Stimulated activated CD8-positive, alpha-beta memory T cell treated with anti-CD3 and anti-CD28 coated beads, Interleukin-7, amount 100 ng/mL, for 48 hours (primary cell): Measurements from ENCODE around the gene ZNF585A.
"Not testable (repeated sequence)": the region's sequence is repeated elsewhere in the genome, so short reads cannot be mapped to it uniquely, and the experiment has no call there.

Experiments used
- DNase-seq, 2 donors: peaks; one replicate each; pipeline ENCODE4 v3.0.0-alpha.2; 2020; ENCODE audit warnings: low read depth in 1 of 2; ENCODE audit errors: extremely low read depth in 1 of 2

The ZNF585A gene

DNA sequence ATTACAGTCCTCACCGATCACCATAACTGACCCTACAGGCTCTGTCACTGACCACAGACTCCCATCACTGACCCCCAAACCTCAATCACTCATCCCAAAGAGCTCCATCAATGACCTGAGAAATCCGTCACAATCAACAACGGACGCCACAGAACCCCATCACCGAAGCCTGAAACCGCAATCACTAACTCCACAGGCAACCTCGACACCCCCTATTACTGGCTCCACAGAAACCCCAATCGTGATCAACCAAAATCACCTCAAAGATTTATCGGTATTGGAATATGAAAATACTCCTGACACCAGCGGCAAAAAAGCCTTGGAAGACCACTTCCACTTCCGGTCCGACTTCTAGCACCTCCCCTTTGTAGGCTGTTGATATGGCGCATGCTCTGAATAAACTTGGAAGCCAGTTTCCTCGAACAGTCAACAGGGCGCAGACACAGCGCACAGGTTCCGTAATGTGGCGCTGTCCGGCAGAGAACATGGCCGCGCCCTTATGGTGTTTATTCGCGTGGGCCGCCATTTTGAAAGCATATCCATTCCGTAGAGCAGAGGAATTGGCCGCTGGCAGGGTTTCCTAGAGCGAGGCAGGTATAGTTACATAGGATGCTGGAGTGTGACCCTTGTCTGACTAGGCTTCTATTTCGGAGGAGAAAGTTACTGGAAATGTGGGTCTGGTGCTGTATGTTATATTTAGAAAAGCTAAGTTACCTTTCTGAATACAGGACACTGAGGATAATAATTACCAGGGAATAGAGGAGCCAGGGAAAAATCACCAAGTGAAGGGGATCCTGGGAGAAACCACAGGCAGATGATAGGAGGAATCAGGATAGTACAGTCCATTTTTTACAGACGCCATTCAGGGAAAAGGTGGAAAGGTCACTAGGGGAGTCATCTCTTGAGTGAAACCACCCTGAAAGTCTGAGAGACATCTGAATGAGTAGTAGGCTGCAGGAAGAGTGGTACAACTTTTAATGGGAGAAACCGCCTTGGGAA is at the start of gene ZNF585A:
ZNF585A (minus strand) TSS at position 328 of the 999 bp plus-strand sequence. CDS start 2,785 bp downstream, outside the sequence.
- DNase-seq: peak; percentile 75 to 84

DNA sequence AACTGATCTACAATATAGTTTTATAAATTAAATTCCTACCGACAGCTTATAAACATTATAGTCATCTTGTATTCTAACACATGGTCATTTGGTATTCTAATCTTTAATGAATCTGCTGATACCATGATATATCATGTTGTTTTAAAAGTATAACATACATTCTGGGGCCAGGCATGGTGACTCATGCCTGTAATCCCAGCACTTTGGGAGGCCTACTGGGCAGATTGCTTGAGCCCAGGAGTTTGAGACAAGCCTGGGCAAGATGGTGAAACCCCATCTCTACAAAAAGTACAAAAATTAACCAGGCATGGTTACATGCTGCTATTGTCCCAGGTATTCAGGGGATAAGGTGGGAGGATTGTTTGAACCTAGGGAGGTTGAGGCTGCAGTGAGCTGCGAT is 48.6 kb upstream of the ZNF585A start:
- no peak for DNase-seq

DNA sequence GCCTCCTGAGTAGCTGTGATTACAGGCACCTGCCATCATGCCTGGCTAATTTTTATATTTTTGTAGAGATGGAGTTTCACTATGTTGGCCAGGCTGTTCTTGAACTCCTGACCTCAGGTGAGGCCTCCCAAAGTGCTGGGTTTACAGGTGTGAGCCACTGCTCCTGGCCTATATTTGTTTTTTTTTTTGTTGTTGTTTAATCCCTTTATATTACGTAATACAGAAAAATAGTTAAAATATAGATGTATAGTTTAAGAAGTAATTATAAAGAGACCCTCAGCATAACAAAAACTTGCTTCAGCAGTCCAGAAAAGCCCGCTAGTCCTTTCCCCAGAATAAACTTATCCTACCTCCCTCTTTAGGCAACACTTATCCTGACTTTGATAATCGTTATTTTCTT is 47.9 kb upstream of the ZNF585A start:
- no peak for DNase-seq

DNA sequence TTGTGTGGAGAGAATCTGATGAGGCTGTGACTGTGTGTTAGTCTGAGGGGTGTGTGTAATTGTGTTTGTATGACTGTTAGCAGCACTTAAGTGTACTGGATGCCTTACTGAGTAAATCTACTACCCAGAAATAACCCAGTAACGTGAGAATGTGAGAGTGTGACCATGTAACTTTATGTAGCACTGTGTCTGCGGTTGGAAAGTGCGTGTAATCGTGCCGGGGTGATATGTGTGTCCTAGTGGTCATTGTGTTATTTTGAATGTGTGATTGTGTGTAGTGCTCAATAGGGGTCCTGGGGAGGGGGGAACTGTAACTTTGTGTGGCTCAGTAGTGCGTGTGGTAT is 46.1 kb upstream of the ZNF585A start:
- DNase-seq: no peak

DNA sequence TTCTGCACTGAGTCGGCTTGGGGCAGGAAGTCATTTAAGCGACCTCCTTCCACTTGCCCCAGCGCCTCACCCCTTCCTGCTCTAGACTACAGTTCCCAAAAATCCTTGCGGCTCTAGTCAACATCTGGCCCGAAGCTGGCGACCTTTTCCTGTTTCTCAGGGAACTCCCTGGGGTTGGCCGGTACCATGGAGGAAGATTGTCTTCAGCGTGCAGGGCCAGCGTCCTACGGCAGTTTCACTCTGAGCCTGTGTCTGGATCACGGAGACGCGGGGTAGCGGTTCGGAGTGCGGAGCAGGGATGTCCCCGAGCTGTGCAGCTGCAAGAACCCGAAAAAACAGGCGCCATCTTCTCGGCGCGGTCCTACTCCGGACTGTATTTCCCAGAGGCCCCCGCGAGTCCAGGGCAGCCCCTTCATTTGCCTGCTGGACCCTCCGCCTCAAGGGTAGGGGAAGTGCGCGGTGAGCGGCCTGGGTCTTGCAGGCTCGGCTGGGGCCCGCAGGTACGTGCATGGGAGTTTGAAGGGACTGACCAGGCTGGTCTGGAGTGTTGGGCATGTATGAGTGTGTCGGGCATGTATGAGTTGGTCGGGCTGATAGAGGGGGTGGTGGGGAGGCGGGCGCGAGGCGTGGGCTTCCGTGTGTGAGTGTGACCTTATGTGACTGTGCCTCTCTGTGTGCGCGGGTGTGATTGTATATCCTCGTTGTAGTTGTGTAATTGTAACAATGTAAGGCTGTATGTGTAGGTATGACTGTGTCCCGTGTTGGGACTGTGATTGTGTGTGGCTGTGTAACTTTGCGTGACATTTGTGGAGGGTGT is 45.5 kb upstream of the ZNF585A start, which contains the start of gene ZNF383:
ZNF383 (plus strand) TSS at position 440 of the 817 bp plus-strand sequence. CDS start 12,240 bp downstream, outside the sequence.
- DNase-seq: peak; percentile 68 to 83

DNA sequence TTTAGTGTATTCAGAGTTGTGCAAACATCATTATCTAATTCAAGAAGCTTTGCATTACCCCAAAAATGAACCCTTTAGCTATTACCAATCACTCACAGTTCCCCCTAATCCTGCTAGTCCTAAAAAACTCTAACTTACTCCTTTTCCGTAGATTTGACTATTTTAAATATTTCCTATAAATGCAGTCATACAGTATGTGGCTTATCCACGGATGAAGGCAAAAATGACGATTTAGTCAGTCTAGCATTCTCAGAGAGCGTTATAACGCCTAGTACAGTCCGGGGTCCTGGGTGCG is 44.9 kb upstream of the ZNF585A start:
- no peak for DNase-seq

DNA sequence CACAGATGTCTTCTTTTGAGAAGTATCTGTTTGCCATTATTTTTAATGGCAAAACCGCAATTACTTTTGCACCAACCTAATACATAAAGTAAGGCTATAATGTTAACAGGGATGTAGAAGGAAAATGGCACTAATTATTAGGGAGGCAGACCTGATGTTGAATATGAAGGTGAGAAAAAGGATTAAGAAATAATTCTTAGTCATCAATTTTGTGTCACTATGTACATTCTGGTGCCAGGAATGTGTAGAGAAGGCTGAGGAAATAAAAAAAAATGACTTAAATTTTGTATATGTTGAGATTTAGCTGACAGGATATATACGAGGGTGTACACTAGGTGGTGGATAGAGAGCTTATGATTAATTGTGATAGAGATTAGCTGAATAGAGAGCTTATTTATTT is 25.3 kb upstream of the ZNF585A start:
- DNase-seq: no peak

DNA sequence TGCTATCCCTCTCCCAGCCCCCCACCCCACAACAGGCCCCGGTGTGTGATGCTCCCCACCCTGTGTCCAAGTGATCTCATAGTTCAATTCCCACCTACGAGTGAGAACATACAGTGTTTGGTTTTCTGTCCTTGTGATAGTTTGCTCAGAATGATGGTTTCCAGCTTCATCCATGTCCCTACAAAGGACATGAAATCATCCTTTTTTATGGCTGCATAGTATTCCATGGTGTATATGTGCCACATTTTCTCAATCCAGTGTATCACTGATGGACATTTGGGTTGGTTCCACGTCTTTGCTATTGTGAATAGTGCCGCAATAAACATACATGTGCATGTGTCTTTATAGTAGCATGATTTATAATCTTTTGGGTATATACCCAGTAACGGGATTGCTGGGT is 24.6 kb upstream of the ZNF585A start:
- DNase-seq: not testable (repeated sequence)

DNA sequence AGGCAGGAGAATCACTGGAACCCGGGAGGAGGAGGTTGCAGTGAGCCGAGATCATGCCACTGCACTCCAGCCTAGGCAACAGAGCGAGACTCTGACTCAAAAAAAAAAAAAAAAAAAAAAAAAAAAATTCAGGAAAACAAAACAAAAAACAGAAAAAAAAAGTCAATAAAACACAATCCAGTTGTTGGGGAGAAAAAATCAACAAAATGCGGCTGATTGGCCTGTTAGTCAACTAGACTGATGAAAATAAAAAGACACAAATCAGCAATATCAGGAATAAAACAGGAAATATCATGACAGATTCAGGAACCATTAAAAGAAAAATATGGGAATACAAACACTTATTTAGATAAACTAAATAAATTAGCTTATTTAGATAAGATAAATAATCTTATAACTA is 22.8 kb upstream of the ZNF585A start:
- not testable (repeated sequence) for DNase-seq

DNA sequence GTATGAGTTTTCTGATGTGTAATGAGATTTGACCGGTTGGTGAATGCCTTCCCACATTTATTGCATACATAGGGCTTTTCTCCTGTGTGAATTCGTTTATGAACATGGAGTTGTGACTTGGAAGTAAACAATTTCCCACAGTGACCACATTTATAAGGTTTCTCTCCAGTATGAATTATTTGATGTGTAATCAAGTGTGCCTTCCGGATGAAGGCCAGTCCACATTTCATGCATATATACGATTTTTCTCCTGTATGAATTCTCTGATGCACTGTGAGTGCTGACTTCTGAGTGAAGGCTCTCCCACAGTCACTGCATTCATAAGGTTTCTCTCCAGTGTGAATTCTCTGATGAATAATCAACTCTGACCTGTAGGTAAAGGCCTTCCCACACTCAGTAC is 13.6 kb upstream of the ZNF585A start:
- DNase-seq: not testable (repeated sequence)

DNA sequence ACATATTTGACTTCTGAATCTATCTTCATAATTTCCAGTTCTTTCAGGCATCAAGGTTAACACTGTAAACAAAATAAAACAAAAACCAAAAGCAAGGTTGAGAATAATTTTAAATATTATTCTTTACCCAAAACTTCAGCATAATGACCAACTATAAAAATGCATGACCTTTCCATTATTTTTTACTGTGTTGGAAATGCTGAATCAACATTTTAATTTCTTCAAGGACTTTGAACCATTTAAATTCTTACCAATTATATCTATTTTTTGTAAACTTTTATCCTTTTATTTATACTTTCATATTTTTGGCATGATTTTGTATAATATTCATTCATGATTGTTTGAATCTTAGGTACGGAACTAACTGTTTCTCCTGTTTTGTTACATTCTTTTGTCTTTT is 6.9 kb downstream of the ZNF585A start:
- no peak for DNase-seq

DNA sequence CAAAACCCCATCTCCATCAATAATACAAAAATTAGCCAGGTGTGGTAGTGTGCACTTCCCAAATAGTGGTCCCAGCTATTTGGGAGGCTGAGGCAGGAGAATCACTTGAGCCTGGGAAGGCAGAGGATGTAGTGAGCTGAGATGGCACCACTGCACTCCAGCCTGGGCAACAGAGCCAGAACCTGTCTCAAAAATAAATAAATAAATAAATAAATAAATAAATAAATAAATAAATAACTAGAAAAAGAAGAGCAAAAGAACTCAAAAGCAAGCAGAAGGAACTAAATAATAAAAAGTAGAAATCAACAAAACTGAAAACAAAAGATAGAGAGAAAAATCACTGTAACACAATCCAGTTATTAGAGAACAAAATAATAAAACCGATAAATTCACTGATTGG is 12.3 kb downstream of the ZNF585A start:
- DNase-seq: no peak

DNA sequence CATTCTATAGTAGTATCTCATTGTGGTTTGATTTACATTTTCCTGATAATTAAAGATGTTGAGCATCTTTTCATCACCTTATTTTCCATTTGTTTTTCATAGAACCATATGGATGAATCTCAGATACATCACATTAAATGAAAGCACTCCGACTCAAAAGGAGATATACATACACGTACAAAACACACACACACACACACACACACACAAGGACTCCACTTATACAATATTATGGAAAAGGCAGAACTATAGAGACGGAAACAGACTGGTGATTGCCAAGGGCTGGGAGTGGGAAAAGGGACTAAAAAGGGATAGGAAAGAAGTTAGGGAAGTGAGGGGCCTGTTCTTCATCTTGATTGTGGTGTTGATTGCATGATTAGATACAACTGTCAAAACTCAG is 24.3 kb downstream of the ZNF585A start:
- no peak for DNase-seq

DNA sequence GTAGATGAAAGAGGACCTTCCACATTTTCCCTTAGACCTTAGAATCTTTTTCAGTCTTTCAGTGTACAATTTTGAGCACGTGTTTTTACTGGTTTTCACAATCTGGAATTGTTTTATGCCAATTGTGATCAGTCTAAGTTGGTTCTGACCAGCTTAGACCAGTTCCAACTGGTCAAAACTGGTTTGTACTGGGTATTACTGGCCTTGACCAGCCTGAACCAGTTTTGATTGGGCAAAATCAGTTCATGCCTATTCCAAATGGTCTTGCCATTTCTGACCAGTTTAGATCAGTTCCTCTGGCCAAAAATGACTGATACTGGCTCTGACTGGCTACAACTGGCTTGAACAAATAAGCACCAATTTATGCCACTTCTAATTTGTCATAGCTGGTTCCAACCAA is 36.4 kb downstream of the ZNF585A start:
- DNase-seq: no peak

DNA sequence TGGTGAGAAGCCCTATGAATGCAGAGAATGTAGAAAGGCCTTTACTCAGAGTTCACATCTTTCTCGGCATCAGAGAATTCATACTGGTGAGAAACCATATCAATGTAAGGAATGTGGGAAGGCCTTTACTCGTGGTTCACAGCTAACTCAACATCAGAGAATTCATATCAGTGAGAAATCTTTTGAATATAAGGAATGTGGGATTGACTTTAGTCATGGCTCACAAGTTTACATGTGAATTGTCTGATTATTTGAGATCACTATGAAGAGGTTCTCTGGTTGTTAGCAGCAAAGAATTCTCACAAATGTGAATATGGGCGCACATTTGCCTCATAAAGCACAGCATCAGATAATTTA is 43.7 kb downstream of the ZNF585A start:
- DNase-seq: no peak

DNA sequence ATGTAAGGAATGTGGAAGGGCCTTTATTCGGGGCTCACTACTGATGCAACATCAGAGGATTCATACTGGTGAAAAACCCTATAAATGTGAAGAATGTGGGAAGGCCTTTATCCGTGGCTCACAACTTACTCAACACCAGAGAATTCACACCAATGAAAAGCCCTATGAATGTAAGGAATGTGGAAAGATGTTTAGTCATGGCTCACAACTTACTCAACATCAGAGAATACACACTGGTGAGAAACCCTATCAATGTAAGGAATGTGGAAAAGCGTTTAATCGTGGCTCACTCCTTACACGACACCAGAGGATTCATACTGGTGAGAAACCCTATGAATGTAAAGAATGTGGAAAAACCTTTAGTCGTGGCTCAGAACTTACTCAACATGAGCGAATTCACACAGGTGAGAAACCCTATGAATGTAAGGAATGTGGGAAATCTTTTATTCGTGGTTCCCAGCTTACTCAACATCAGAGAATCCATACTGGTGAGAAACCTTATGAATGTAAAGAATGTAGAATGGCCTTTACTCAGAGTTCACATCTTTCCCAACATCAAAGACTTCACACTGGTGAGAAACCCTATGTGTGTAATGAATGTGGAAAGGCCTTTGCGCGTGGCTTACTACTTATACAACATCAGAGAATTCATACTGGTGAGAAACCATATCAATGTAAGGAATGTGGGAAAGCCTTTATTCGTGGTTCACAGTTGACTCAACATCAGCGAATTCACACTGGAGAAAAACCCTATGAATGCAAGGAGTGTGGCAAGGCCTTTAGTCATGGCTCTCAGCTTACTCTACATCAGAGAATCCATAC is 44.3 kb downstream of the ZNF585A start:
- DNase-seq: no peak

DNA sequence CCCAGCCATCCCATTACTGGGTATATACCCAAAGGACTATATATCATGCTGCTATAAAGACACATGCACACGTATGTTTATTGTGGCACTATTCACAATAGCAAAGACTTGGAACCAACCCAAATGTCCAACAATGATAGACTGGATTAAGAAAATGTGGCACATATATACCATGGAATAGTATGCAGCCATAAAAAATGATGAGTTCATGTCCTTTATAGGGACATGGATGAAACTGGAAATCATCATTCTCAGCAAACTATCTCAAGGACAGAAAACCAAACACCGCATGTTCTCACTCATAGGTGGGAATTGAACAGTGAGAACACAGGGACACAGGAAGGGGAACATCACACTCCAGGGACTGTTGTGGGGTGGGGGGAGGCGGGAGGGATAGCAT is 50.4 kb downstream of the ZNF585A start:
- not testable (repeated sequence) for DNase-seq

DNA sequence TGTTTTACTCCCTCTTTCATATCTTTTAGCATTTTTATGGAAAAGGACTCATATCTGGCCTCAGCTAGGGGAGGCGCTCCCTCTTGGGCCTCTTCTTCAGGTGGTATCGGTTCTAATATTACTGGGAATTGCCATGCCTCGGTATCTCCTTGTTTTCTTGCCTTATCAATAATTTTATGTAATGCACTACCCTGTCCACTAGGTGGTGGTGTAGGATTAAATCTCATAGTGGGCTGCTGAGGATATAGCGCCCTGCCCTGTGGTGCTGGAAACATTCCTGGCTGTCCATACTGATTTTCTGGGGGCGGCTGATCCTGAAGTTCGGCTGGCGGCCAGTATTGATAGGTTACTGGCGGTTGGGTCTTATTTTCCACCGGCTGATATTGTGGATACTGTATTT is 58.5 kb downstream of the ZNF585A start:
- no peak for DNase-seq

DNA sequence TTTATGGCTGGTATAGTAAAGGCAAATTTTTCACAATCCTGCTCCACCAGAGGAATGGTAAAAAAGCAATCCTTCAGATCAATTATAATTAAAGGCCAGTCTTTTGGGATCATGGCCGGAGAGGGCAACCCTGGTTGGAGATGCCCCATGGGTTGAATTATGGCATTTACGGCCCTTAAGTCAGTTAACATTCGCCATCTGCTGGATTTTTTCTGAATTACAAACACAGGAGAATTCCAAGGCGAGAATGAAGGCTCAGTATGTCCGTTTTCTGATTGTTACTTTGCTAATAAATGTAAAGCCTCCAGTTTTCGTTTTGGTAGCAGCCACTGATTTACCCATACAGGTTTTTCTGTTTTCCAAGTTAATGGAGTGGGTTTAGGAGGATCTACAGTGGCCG is 60.7 kb downstream of the ZNF585A start:
- DNase-seq: not testable (repeated sequence)

DNA sequence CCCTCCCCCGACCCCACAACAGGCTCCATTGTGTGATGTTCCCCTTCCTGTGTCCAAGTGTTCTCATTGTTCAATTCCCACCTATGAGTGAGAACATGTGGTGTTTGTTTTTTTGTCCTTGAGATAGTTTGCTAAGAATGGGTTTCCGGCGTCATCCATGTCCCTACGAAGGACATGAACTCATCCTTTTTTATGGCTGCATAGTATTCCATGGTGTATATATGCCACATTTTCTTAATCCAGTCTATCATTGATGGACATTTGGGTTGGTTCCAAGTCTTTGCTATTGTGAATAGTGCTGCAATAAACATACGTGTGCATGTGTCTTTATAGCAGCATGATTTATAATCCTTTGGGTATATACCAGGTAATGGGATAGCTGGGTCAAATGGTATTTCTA is 68.4 kb downstream of the ZNF585A start:
- not testable (repeated sequence) for DNase-seq

DNA sequence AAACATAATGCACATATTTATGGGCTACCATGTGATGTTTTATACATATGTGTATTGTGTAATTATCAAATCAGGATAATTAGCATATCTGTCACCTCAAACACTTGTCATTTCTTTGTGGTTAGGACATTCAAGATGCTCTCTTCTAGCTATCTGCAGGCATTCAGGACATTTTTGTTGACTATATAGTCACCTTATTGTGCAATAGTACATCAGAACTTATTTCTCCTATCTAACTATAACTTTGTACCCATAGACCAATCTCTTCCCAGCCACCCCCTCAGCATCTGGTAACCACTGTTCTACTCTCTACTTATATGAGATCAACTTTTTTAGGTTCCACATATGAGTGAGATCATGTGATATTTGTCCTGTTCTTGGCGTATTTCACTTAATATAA is 73.9 kb downstream of the ZNF585A start:
- DNase-seq: no peak
